Activated T-cell treated with anti-CD3 and anti-CD28 coated beads, Interleukin-2, amount 50 U/mL, for 24 hours (primary cell): Measurements from ENCODE around the gene CACYBP.
A peak's percentile ranks its signal among the peaks of the same experiment; 100 is the strongest.

Experiments used
- DNase-seq: peaks from one replicate; pipeline ENCODE4 v3.0.0-alpha.2; 2020
- H3K27ac Mint-ChIP-seq: 2 replicates; pipeline ENCODE4 v1.8.0; 2020; ENCODE audit warnings: mild to moderate bottlenecking, mixed read lengths
- H3K27me3 Mint-ChIP-seq: 2 replicates; pipeline ENCODE4 v1.8.0; 2020; ENCODE audit warnings: mixed read lengths
- H3K36me3 Mint-ChIP-seq: 2 replicates; pipeline ENCODE4 v1.8.0; 2020; ENCODE audit warnings: low read depth, mixed read lengths
- H3K4me1 Mint-ChIP-seq: 2 replicates; pipeline ENCODE4 v1.8.0; 2020; ENCODE audit warnings: low read depth, mixed read lengths
- H3K4me3 Mint-ChIP-seq: 2 replicates; pipeline ENCODE4 v1.8.0; 2020; ENCODE audit warnings: mild to moderate bottlenecking, moderate library complexity, mixed read lengths
- H3K9me3 Mint-ChIP-seq: 2 replicates; pipeline ENCODE4 v1.8.0; 2020; ENCODE audit warnings: mixed read lengths

Gene CACYBP

GRCh38 chr1:174999936-175000696 lies at the start of gene CACYBP:
CACYBP (plus strand) TSS chr1:174999947; CDS start chr1:175000181, 234 bp downstream.
- Mint-ChIP-seq H3K27me3 (no peaks in the 10 kb centered on the region), H3K9me3 (no peaks in the 10 kb centered on the region), H3K27ac (no peak within 1 kb of the TSS), H3K4me3 (no peak within 1 kb of the TSS), H3K36me3 (peaks cover 55% of the 10 kb centered on the region), H3K4me1 (peaks cover 54% of the 10 kb centered on the region)
- DNase-seq = peak; percentile 74

GRCh38 chr1:174953285-174954072 lies 46.3 kb upstream of the CACYBP start:
- Mint-ChIP-seq H3K36me3 (peaks cover 7% of the 10 kb centered on the region), H3K4me3 (no peak overlapping the region), H3K27me3 (no peaks in the 10 kb centered on the region), H3K27ac (no peak overlapping the region), H3K4me1 (peaks cover 36% of the 10 kb centered on the region), H3K9me3 (no peaks in the 10 kb centered on the region)
- DNase-seq = no peak

- Mint-ChIP-seq H3K4me3 (no peak overlapping the region), H3K4me1 (peaks cover 37% of the 10 kb centered on the region), H3K27ac (peak overlapping the region; percentile 56), H3K9me3 (no peaks in the 10 kb centered on the region), H3K36me3 (peaks cover 7% of the 10 kb centered on the region), H3K27me3 (no peaks in the 10 kb centered on the region)
- no peak for DNase-seq
Measured at GRCh38 chr1:174954073-174954460, 45.7 kb upstream of the CACYBP start.

- DNase-seq = no peak
- Mint-ChIP-seq H3K36me3 (peaks cover 7% of the 10 kb centered on the region), H3K27ac (peak overlapping the region; percentile 29), H3K27me3 (no peaks in the 10 kb centered on the region), H3K9me3 (no peaks in the 10 kb centered on the region), H3K4me1 (peaks cover 37% of the 10 kb centered on the region), H3K4me3 (no peak overlapping the region)
Measured at GRCh38 chr1:174954671-174955669, 44.8 kb upstream of the CACYBP start.

- Mint-ChIP-seq H3K4me1 (peaks cover 35% of the 10 kb centered on the region), H3K9me3 (no peaks in the 10 kb centered on the region), H3K36me3 (peaks cover 7% of the 10 kb centered on the region), H3K27ac (no peak overlapping the region), H3K4me3 (no peak overlapping the region), H3K27me3 (no peaks in the 10 kb centered on the region)
- DNase-seq = no peak
Measured at GRCh38 chr1:174956086-174956485, 43.7 kb upstream of the CACYBP start.

GRCh38 chr1:174956976-174957375 lies 42.8 kb upstream of the CACYBP start:
- DNase-seq = no peak
- H3K4me3 Mint-ChIP-seq = no peak overlapping the region
- H3K27ac Mint-ChIP-seq = no peak overlapping the region
- peaks cover 7% of the 10 kb centered on the region for H3K36me3 Mint-ChIP-seq
- H3K9me3 Mint-ChIP-seq = no peaks in the 10 kb centered on the region
- H3K4me1 Mint-ChIP-seq = peaks cover 35% of the 10 kb centered on the region
- no peaks in the 10 kb centered on the region for H3K27me3 Mint-ChIP-seq

- Mint-ChIP-seq H3K4me1 (peaks cover 35% of the 10 kb centered on the region), H3K27ac (peak overlapping the region; percentile 20), H3K27me3 (no peaks in the 10 kb centered on the region), H3K9me3 (no peaks in the 10 kb centered on the region), H3K36me3 (peaks cover 7% of the 10 kb centered on the region), H3K4me3 (no peak overlapping the region)
- DNase-seq = no peak
Measured at GRCh38 chr1:174957829-174958228, 41.9 kb upstream of the CACYBP start.

GRCh38 chr1:174958396-174958795 lies 41.4 kb upstream of the CACYBP start:
- H3K27ac Mint-ChIP-seq = no peak overlapping the region
- H3K27me3 Mint-ChIP-seq = no peaks in the 10 kb centered on the region
- peaks cover 7% of the 10 kb centered on the region for H3K36me3 Mint-ChIP-seq
- H3K9me3 Mint-ChIP-seq = no peaks in the 10 kb centered on the region
- no peak for DNase-seq
- peaks cover 36% of the 10 kb centered on the region for H3K4me1 Mint-ChIP-seq
- no peak overlapping the region for H3K4me3 Mint-ChIP-seq

GRCh38 chr1:174960362-174960761 lies 39.4 kb upstream of the CACYBP start:
- H3K4me3 Mint-ChIP-seq = no peak overlapping the region
- DNase-seq = no peak
- no peaks in the 10 kb centered on the region for H3K27me3 Mint-ChIP-seq
- no peaks in the 10 kb centered on the region for H3K9me3 Mint-ChIP-seq
- peaks cover 39% of the 10 kb centered on the region for H3K4me1 Mint-ChIP-seq
- H3K36me3 Mint-ChIP-seq = peaks cover 7% of the 10 kb centered on the region
- H3K27ac Mint-ChIP-seq = no peak overlapping the region

- H3K27ac Mint-ChIP-seq = peak overlapping the region; percentile 90
- no peak overlapping the region for H3K4me3 Mint-ChIP-seq
- H3K36me3 Mint-ChIP-seq = no peaks in the 10 kb centered on the region
- H3K4me1 Mint-ChIP-seq = peaks cover 51% of the 10 kb centered on the region
- H3K27me3 Mint-ChIP-seq = no peaks in the 10 kb centered on the region
- no peaks in the 10 kb centered on the region for H3K9me3 Mint-ChIP-seq
- no peak for DNase-seq
Measured at GRCh38 chr1:174963529-174964125, 36.1 kb upstream of the CACYBP start.

GRCh38 chr1:174964261-174964971 lies 35.3 kb upstream of the CACYBP start:
- H3K4me3 Mint-ChIP-seq = peak overlapping the region; percentile 53
- DNase-seq = no peak
- H3K27me3 Mint-ChIP-seq = no peaks in the 10 kb centered on the region
- no peaks in the 10 kb centered on the region for H3K9me3 Mint-ChIP-seq
- no peaks in the 10 kb centered on the region for H3K36me3 Mint-ChIP-seq
- H3K27ac Mint-ChIP-seq = peak overlapping the region; percentile 90
- H3K4me1 Mint-ChIP-seq = peaks cover 59% of the 10 kb centered on the region

GRCh38 chr1:174964972-174965361 lies 34.8 kb upstream of the CACYBP start:
- Mint-ChIP-seq H3K36me3 (peaks cover 2% of the 10 kb centered on the region), H3K27ac (peak overlapping the region; percentile 90), H3K27me3 (no peaks in the 10 kb centered on the region), H3K4me3 (peak overlapping the region; percentile 53), H3K9me3 (no peaks in the 10 kb centered on the region), H3K4me1 (peaks cover 64% of the 10 kb centered on the region)
- DNase-seq = no peak

- peak; percentile 37 for DNase-seq
- Mint-ChIP-seq H3K4me1 (peaks cover 70% of the 10 kb centered on the region), H3K4me3 (peak overlapping the region; percentile 53), H3K9me3 (no peaks in the 10 kb centered on the region), H3K27ac (peak overlapping the region; percentile 90), H3K36me3 (peaks cover 5% of the 10 kb centered on the region), H3K27me3 (no peaks in the 10 kb centered on the region)
Measured at GRCh38 chr1:174965362-174966007, 34.3 kb upstream of the CACYBP start.
